ENCODE results near the gene SLC1A2. TPM values are rescaled to one million over a fixed set of nuclear protein-coding genes. Genes with fewer than 3 reads are reported as not detected.

The SLC1A2 gene
- total and polyA plus RNA-seq, 2 experiments from 2014 or later = 0.70 to 2.8 TPM

- Histone ChIP-seq H3K27ac (ENCODE audit: low read depth) (no peak overlapping the region), H3K9me2 (ENCODE audit: insufficient read depth) (no peaks in the 10 kb centered on the region; the same call in none of the 2 replicates), H3K27me3 (ENCODE audit: insufficient read depth) (no peaks in the 10 kb centered on the region), H3K79me2 (replicated peaks; ENCODE audit: insufficient read depth) (no peaks in the 10 kb centered on the region), H3K36me3 (ENCODE audit: insufficient read depth) (no peaks in the 10 kb centered on the region), H2AFZ (no peak overlapping the region), H3K4me2 (no peak overlapping the region), H3K4me1 (ENCODE audit: insufficient read depth) (peaks cover 5% of the 10 kb centered on the region; the same call in 1 of the 2 replicates), H3K4me3 (no peak overlapping the region), H4K20me1 (replicated peaks; ENCODE audit: insufficient read depth) (no peaks in the 10 kb centered on the region), H3F3A (replicated peaks; ENCODE audit: low read depth) (no peaks in the 10 kb centered on the region)
- no peaks in the 10 kb centered on the region for H3K36me3 Mint-ChIP-seq (ENCODE audit: low read depth)
- ATAC-seq = no peak
- TF ChIP-seq EZH2phosphoT487 (IDR thresholded peaks at IDR 0.05; ENCODE audit: unreplicated experiment) = no peak
- no peak for TF ChIP-seq CTCF (conservative IDR thresholded peaks at IDR 0.05; ENCODE audit: low read depth in 2 of 2)
- no peak for TF ChIP-seq JUNB (IDR thresholded peaks at IDR 0.05; ENCODE audit: unreplicated experiment)
- no peak for TF ChIP-seq EZH2 (IDR thresholded peaks at IDR 0.05; ENCODE audit: low read depth, unreplicated experiment)
- no peak for TF ChIP-seq STAT1 (IDR thresholded peaks at IDR 0.05; ENCODE audit: unreplicated experiment)
- TF ChIP-seq CREB1 (CRISPR knock-in tag; IDR thresholded peaks at IDR 0.05; ENCODE audit: low read depth) = no peak
- no peak for TF ChIP-seq REST (IDR thresholded peaks at IDR 0.05; ENCODE audit: unreplicated experiment)
- H3K4me1 Mint-ChIP-seq = peaks cover 12% of the 10 kb centered on the region
- H3K27ac Mint-ChIP-seq = no peak overlapping the region
- DNase-seq (ENCODE audit: low spot score) = no peak
- peaks cover 8% of the 10 kb centered on the region for H3K27me3 Mint-ChIP-seq (ENCODE audit: insufficient read depth, low read depth, poor library complexity)
- no peak overlapping the region for H3K4me3 Mint-ChIP-seq
- H3K9me3 Mint-ChIP-seq = no peaks in the 10 kb centered on the region
These were observed 183.9 kb downstream of the SLC1A2 start for GRCh38 chr11:35235498-35235897.

GRCh38 chr11:35235157-35235468 is 184.2 kb downstream of the SLC1A2 start:
- DNase-seq (ENCODE audit: low spot score) (no peak), ATAC-seq (no peak)
- no peaks in the 10 kb centered on the region for H3F3A ChIP-seq (replicated peaks; ENCODE audit: low read depth)
- peaks cover 12% of the 10 kb centered on the region for H3K4me1 Mint-ChIP-seq
- H4K20me1 ChIP-seq (replicated peaks; ENCODE audit: insufficient read depth) = no peaks in the 10 kb centered on the region
- H3K4me1 ChIP-seq (ENCODE audit: insufficient read depth) = peaks cover 5% of the 10 kb centered on the region; the same call in 1 of the 2 replicates
- no peaks in the 10 kb centered on the region for H3K9me3 Mint-ChIP-seq
- H3K36me3 ChIP-seq (ENCODE audit: insufficient read depth) = no peaks in the 10 kb centered on the region
- no peak overlapping the region for H3K27ac Mint-ChIP-seq
- H3K27ac ChIP-seq (ENCODE audit: low read depth) = no peak overlapping the region
- no peak overlapping the region for H2AFZ ChIP-seq
- H3K27me3 Mint-ChIP-seq (ENCODE audit: insufficient read depth, low read depth, poor library complexity) = peaks cover 4% of the 10 kb centered on the region
- H3K9me2 ChIP-seq (ENCODE audit: insufficient read depth) = no peaks in the 10 kb centered on the region; the same call in none of the 2 replicates
- TF ChIP-seq EZH2phosphoT487 (IDR thresholded peaks at IDR 0.05; ENCODE audit: unreplicated experiment) (no peak), STAT1 (IDR thresholded peaks at IDR 0.05; ENCODE audit: unreplicated experiment) (no peak), CREB1 (CRISPR knock-in tag; IDR thresholded peaks at IDR 0.05; ENCODE audit: low read depth) (no peak)
- H3K79me2 ChIP-seq (replicated peaks; ENCODE audit: insufficient read depth) = no peaks in the 10 kb centered on the region
- H3K27me3 ChIP-seq (ENCODE audit: insufficient read depth) = no peaks in the 10 kb centered on the region
- no peak overlapping the region for H3K4me3 ChIP-seq
- H3K4me2 ChIP-seq = no peak overlapping the region
- H3K36me3 Mint-ChIP-seq (ENCODE audit: low read depth) = no peaks in the 10 kb centered on the region
- no peak overlapping the region for H3K4me3 Mint-ChIP-seq

Measured in GM23338 (cell line).